ENCODE data around the gene USP24. TPM values are rescaled to one million over a fixed set of nuclear protein-coding genes. Genes with fewer than 3 reads are reported as not detected.

The USP24 gene
- total RNA-seq, 1 experiment from 2014 or later = 45.7 TPM

DNA sequence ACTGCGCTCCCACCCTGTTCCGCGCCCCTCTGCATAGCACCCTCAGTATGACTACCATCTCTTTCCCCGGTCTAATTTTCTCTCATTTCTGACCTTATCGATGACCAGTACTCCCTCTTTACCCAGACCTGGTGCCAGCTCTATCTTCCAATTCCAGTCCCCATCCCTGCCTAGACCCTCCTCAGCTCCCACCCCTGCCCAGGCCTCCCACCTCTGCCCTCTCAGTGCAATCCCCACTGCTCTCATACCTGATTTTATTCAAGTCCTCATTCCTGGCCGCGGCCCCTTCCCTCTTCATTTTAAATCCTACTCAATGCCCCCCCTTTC lies 1.3 kb downstream of the USP24 start:
- peak overlapping the region; percentile 52 for H3K27ac Mint-ChIP-seq (ENCODE audit: low read depth, unreplicated experiment)
- H3K27me3 Mint-ChIP-seq (ENCODE audit: insufficient read depth, unreplicated experiment) = no peaks in the 10 kb centered on the region

DNA sequence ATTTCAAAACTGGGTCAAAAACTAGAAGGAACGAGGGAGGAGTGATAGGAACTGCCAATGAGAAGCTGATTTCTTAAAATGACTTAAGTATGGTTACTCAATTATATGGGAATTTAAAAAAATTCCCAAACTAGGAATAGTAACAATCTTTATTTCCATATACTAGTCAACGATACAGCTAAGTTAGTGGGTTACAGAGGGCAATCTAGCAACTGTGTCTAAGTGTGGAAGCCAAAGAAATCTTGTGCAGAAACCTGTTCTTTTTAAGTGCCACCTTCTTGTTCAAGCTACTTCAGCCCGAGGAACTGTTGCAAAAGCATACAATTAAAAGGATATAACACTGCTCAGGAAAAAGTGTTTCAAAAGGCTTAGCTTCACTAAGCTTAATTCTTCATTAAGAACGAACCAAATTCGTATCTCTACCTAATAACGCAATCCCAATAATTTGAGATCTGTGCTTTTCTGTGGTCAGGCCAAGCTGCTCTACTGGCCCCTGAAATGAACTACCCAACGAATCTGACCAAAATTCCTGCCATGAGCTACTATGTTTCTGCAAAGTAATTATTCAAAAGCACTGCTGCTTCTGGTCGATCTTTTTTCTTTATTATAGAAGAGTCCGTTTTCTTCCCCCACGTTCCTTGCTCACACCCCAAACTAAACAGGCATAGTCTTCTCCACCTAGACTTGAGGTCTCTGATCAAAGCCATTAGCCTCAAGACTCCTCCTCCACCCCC lies 1.8 kb downstream of the USP24 start:
- TF ChIP-seq, protein P1, sequence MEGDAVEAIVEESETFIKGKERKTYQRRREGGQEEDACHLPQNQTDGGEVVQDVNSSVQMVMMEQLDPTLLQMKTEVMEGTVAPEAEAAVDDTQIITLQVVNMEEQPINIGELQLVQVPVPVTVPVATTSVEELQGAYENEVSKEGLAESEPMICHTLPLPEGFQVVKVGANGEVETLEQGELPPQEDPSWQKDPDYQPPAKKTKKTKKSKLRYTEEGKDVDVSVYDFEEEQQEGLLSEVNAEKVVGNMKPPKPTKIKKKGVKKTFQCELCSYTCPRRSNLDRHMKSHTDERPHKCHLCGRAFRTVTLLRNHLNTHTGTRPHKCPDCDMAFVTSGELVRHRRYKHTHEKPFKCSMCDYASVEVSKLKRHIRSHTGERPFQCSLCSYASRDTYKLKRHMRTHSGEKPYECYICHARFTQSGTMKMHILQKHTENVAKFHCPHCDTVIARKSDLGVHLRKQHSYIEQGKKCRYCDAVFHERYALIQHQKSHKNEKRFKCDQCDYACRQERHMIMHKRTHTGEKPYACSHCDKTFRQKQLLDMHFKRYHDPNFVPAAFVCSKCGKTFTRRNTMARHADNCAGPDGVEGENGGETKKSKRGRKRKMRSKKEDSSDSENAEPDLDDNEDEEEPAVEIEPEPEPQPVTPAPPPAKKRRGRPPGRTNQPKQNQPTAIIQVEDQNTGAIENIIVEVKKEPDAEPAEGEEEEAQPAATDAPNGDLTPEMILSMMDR (IDR thresholded peaks at IDR 0.05; ENCODE audit: unreplicated experiment) = no peak
- no peak for DNase-seq (ENCODE audit: unreplicated experiment)
- Mint-ChIP-seq H3K9me3 (ENCODE audit: unreplicated experiment) (no peaks in the 10 kb centered on the region), H3K36me3 (ENCODE audit: insufficient read depth, unreplicated experiment) (peaks cover 6% of the 10 kb centered on the region), H3K27ac (ENCODE audit: low read depth, unreplicated experiment) (peak overlapping the region; percentile 52), H3K4me3 (ENCODE audit: unreplicated experiment) (peak overlapping the region; percentile 85), H3K27me3 (ENCODE audit: insufficient read depth, unreplicated experiment) (no peaks in the 10 kb centered on the region), H3K4me1 (ENCODE audit: insufficient read depth, unreplicated experiment) (peaks cover 59% of the 10 kb centered on the region)
- no TSS peak for BruUV-seq (replicated peaks)
- ChIA-PET CTCF (interaction anchor here (0.9 to 2.0 kb wide), 6 partner anchors 23 to 75 kb away, joined by 3 to 7 read pairs (median 4); no protein-coding TSS in a partner anchor), POLR2A (interaction anchor here (0.6 to 4.7 kb wide), 20 partner anchors 8 to 806 kb away, joined by 3 to 26 read pairs (median 4); no protein-coding TSS in a partner anchor)
- intact Hi-C loops (cut with micrococcal nuclease) = no loop called here

More for the DNA sequence above, 1.3 kb downstream of the USP24 start:
- POLR2A ChIA-PET = interaction anchor here (0.8 to 4.7 kb wide), 13 partner anchors 9 to 74 kb away, joined by 3 to 26 read pairs (median 4); no protein-coding TSS in a partner anchor
- peak overlapping the region; percentile 85 for H3K4me3 Mint-ChIP-seq (ENCODE audit: unreplicated experiment)
- peaks cover 59% of the 10 kb centered on the region for H3K4me1 Mint-ChIP-seq (ENCODE audit: insufficient read depth, unreplicated experiment)
- intact Hi-C loops (cut with micrococcal nuclease) = loop anchor here (2.0 kb wide), 1 partner anchor 63 kb away; no protein-coding TSS in a partner anchor
- no peaks in the 10 kb centered on the region for H3K9me3 Mint-ChIP-seq (ENCODE audit: unreplicated experiment)
- peaks cover 6% of the 10 kb centered on the region for H3K36me3 Mint-ChIP-seq (ENCODE audit: insufficient read depth, unreplicated experiment)
- no TSS peak for BruUV-seq (replicated peaks)
- DNase-seq (ENCODE audit: unreplicated experiment) = no peak
- TF ChIP-seq, protein P1 (IDR thresholded peaks at IDR 0.05; ENCODE audit: unreplicated experiment) = no peak
- CTCF ChIA-PET = interaction anchor here (0.9 to 2.0 kb wide), 4 partner anchors 33 to 70 kb away, joined by 3 to 7 read pairs (median 6); no protein-coding TSS in a partner anchor

DNA sequence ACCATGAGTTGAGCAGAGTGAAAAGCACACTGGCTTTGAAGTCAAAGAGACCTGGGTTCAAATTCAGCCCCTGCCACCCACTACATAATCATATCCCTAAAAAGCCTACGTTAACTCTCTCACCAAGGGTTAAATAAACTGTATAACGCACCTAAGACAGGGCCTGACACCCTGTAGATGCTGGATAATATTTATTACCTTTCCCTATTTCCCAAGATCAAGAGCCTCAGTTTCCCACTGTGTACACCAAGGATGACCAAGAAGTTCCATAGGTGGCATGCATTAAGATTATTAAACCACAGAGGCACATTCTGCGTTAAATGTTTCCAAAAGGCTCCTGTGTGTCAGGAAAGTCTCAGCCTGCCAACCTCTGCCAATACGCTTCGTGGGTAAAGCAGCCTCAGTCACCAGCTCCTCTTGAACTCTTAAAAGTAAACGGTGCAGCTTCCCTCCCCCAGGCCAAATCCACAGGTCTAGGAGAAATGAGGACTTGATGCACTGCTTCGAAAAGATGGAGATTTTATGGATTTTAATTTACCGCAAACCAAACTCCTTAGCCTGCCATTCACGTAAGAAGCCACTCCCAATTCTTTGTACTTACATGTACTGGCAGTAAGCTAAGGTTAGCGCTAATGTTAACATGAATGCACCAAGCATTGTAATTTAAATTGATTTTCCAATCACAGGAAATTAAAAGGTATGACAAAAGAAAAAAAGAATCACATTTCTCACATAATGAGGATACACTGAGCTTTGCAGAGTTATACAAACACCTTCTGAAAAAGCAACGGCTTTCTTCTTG lies 2.6 kb downstream of the USP24 start:
- no TSS peak for BruUV-seq (replicated peaks)
- Mint-ChIP-seq H3K27me3 (ENCODE audit: insufficient read depth, unreplicated experiment) (no peaks in the 10 kb centered on the region), H3K36me3 (ENCODE audit: insufficient read depth, unreplicated experiment) (peaks cover 6% of the 10 kb centered on the region), H3K9me3 (ENCODE audit: unreplicated experiment) (no peaks in the 10 kb centered on the region), H3K4me3 (ENCODE audit: unreplicated experiment) (peak overlapping the region; percentile 85), H3K4me1 (ENCODE audit: insufficient read depth, unreplicated experiment) (peaks cover 56% of the 10 kb centered on the region), H3K27ac (ENCODE audit: low read depth, unreplicated experiment) (peak overlapping the region; percentile 60)
- DNase-seq (ENCODE audit: unreplicated experiment) = no peak
- POLR2A ChIA-PET = interaction anchor here (0.6 to 4.7 kb wide), 17 partner anchors 8 to 805 kb away, joined by 3 to 26 read pairs (median 4); no protein-coding TSS in a partner anchor
- TF ChIP-seq, protein P1 (IDR thresholded peaks at IDR 0.05; ENCODE audit: unreplicated experiment) = no peak
- CTCF ChIA-PET = interaction anchor here (0.6 to 2.0 kb wide), 6 partner anchors 24 to 74 kb away, joined by 3 to 7 read pairs (median 4); no protein-coding TSS in a partner anchor
- intact Hi-C loops (cut with micrococcal nuclease) = no loop called here

DNA sequence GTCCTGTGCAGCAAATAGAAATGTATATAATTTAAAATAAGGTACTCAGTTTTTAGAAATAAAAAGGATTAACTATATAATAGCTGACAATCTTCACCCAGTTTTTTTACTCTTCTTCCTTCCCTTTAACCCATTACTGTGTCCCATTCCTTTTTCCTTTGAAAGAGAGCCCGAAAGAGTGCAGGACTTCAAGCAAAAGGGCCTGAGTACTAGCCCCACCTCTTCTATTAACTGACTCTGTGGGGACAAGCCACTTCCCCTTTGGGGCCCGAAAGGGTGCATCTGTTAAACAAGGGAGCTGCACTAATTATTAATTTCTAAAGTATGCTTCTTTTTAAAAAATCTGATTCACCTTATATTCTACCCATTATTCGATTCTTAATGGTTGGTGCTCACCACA lies 3.3 kb downstream of the USP24 start:
- peaks cover 53% of the 10 kb centered on the region for H3K4me1 Mint-ChIP-seq (ENCODE audit: insufficient read depth, unreplicated experiment)
- H3K27ac Mint-ChIP-seq (ENCODE audit: low read depth, unreplicated experiment) = peak overlapping the region; percentile 60
- H3K4me3 Mint-ChIP-seq (ENCODE audit: unreplicated experiment) = peak overlapping the region; percentile 85
- ChIA-PET CTCF (interaction anchor here (0.6 to 1.3 kb wide), 3 partner anchors 25 to 73 kb away, joined by 3 to 5 read pairs (median 3); no protein-coding TSS in a partner anchor), POLR2A (interaction anchor here (0.5 to 3.2 kb wide), 6 partner anchors 12 to 54 kb away, joined by 3 to 16 read pairs (median 4); no protein-coding TSS in a partner anchor)
- TSS peak; percentile 9 for BruUV-seq (replicated peaks)
- intact Hi-C loops (cut with micrococcal nuclease) = no loop called here
- H3K9me3 Mint-ChIP-seq (ENCODE audit: unreplicated experiment) = no peaks in the 10 kb centered on the region
- H3K36me3 Mint-ChIP-seq (ENCODE audit: insufficient read depth, unreplicated experiment) = peaks cover 8% of the 10 kb centered on the region
- no peak for DNase-seq (ENCODE audit: unreplicated experiment)
- TF ChIP-seq, protein P1 (IDR thresholded peaks at IDR 0.05; ENCODE audit: unreplicated experiment) = no peak
- H3K27me3 Mint-ChIP-seq (ENCODE audit: insufficient read depth, unreplicated experiment) = no peaks in the 10 kb centered on the region
